ENCODE data around the gene ELP4.

ELP4 gene

DNA sequence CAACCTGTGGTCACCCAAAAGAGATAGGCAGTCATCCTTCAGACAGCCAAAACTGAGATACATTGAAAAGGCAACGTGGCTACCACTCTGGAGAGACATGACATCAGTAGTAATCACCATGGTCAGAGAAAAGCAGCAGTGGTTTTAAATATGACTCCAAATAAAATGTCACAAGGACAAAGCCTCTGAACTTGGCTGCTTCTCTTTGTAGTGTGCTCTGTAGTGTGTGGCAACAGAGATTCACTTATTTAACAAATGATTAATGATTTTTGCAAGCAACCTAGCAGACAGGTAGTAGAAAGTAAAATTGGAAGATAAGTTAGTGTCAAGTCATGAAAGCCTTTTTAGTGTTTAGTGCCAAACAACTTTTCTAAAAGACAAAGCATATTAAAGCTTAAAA, 238.0 kb downstream of the ELP4 start:
- DNase-seq (ENCODE audit: insufficient read length, low spot score) (no peak), FAIRE-seq (no peak)
- TF ChIP-seq CTCF (IDR thresholded peaks at IDR 0.05; ENCODE audit: insufficient read depth, missing control alignments) = no peak

- no peak for TF ChIP-seq CTCF (IDR thresholded peaks at IDR 0.05; ENCODE audit: insufficient read depth, missing control alignments)
- DNase-seq (ENCODE audit: insufficient read length, low spot score) (no peak), FAIRE-seq (no peak)
Observed at GRCh38 chr11:31757260-31757835, 247.8 kb downstream of the ELP4 start.

GRCh38 chr11:31761636-31762035, 252.1 kb downstream of the ELP4 start:
- DNase-seq (ENCODE audit: insufficient read length, low spot score) (no peak), FAIRE-seq (no peak)
- no peak for TF ChIP-seq CTCF (IDR thresholded peaks at IDR 0.05; ENCODE audit: insufficient read depth, missing control alignments)

DNA sequence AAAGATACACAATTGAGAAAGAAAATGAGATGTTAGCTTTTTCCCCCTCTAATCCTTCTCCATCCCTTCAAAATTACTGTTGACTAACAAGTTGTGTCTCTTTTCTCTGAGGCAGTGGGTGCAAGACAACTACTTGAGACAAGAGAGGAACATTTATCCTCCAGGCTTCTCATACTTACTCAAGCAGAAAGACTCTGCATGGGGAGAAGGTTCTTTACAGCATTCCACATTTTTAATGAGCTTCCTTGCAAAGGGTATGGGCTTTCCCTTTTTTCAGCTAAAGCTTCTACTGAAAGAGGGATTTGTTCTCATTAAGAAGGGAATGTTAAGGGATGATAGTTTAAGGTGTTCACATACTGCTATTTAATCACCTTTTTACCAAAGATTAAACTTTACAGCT, 253.7 kb downstream of the ELP4 start:
- FAIRE-seq = peak; percentile 29
- no peak for TF ChIP-seq CTCF (IDR thresholded peaks at IDR 0.05; ENCODE audit: insufficient read depth, missing control alignments)
- no peak for DNase-seq (ENCODE audit: insufficient read length, low spot score)

GRCh38 chr11:31764261-31764660, 254.7 kb downstream of the ELP4 start:
- no peak for TF ChIP-seq CTCF (IDR thresholded peaks at IDR 0.05; ENCODE audit: insufficient read depth, missing control alignments)
- DNase-seq (ENCODE audit: insufficient read length, low spot score) (no peak), FAIRE-seq (no peak)

DNA sequence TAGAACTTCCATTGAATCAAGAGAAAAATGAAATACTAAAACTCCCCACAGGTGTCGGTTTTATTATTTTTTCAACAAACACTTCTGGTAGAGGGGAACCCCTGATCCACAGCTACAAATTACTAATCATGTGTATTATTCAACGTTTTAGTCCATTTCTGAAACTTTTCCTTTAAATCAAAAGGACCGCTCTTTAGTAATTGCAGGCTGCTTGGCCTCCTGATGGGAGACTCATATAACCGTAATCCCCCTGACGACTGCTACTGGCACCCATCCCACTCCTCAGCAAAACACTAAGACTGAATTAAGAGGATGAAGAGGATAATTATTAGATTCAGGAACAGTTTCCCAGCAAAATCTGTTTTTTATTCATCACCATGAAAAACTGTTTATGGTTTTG, 255.2 kb downstream of the ELP4 start:
- FAIRE-seq = no peak
- TF ChIP-seq CTCF (IDR thresholded peaks at IDR 0.05; ENCODE audit: insufficient read depth, missing control alignments) = no peak

GRCh38 chr11:31767066-31767465, 257.5 kb downstream of the ELP4 start:
- DNase-seq (ENCODE audit: insufficient read length, low spot score) (no peak), FAIRE-seq (no peak)
- no peak for TF ChIP-seq CTCF (IDR thresholded peaks at IDR 0.05; ENCODE audit: insufficient read depth, missing control alignments)

More for the DNA sequence above, 255.2 kb downstream of the ELP4 start:
- DNase-seq (ENCODE audit: insufficient read length, low spot score) = no peak
